IMR-90 (cell line): ENCODE results near the gene GRIA3. TPM values are rescaled to one million over a fixed set of nuclear protein-coding genes. Genes with fewer than 3 reads are reported as not detected.

Source experiments
- ATAC-seq: fragments of 200-7000 bp; cut with Tn5 transposase; 2 replicates; pipeline ENCODE4 v1.9.1; 2020; ENCODE audit warnings: low read depth, mild to moderate bottlenecking, moderate library complexity
- BruUV-seq: library from RNA; stranded (reverse); fragments of 400-500 nt; replicated peaks from 2 replicates; lab custom pipeline; 2021; lab: Mats Ljungman, UMichigan
- CTCF ChIA-PET: fragments of 300-600 bp; formaldehyde crosslinking; extraction: SDS; loops from one replicate; lab custom pipeline; 2021; ENCODE audit warnings: antibody characterized with exemption; lab: Yijun Ruan, JAX
- POLR2A ChIA-PET: fragments of 300-600 bp; sonication (Branson Sonifier 250); formaldehyde crosslinking; loops from one replicate; lab custom pipeline; 2022; ENCODE audit warnings: antibody characterized with exemption; ENCODE audit not compliant: unreplicated experiment; lab: Charles Lee
- DNase-seq: peaks from one replicate; pipeline ENCODE4 v3.0.0; 2013
- H2AFZ ChIP-seq: replicated peaks from 2 replicates; pipeline ENCODE3; 2013; ENCODE audit warnings: low read length, mild to moderate bottlenecking; ENCODE audit not compliant: poor library complexity
- H2AK5ac ChIP-seq: 2 replicates; pipeline ENCODE4 v1.6.1; 2013; ENCODE audit warnings: low read depth, low read length, inconsistent platforms
- H2AK9ac ChIP-seq: replicated peaks from 2 replicates; pipeline ENCODE3; 2013; ENCODE audit warnings: mild to moderate bottlenecking, low read depth, low read length, moderate library complexity; ENCODE audit not compliant: poor library complexity
- H2BK120ac ChIP-seq: 2 replicates; pipeline ENCODE4 v1.6.1; 2013; ENCODE audit warnings: low read depth, low read length, inconsistent platforms
- H2BK15ac ChIP-seq: 3 replicates; pipeline ENCODE4 v1.6.1; 2013; ENCODE audit warnings: low read depth, low read length, inconsistent platforms
- H2BK20ac ChIP-seq: 2 replicates; pipeline ENCODE4 v1.6.1; 2013; ENCODE audit warnings: low read depth, mild to moderate bottlenecking, inconsistent platforms, low read length, moderate library complexity
- H2BK5ac ChIP-seq: 2 replicates; pipeline ENCODE4 v1.6.1; 2013; ENCODE audit warnings: mild to moderate bottlenecking, low read depth, low read length, inconsistent platforms; ENCODE audit not compliant: poor library complexity, severe bottlenecking
- H3K14ac ChIP-seq: replicated peaks from 2 replicates; pipeline ENCODE4 v1.6.1; 2013; ENCODE audit warnings: low read depth, low read length, inconsistent platforms
- H3K18ac ChIP-seq: 2 replicates; pipeline ENCODE4 v1.6.1; 2013; ENCODE audit warnings: low read depth, low read length, control low read depth
- H3K23ac ChIP-seq: 2 replicates; pipeline ENCODE4 v1.6.1; 2013; ENCODE audit warnings: low read depth, low read length, inconsistent platforms
- H3K27ac ChIP-seq: 2 replicates; pipeline ENCODE4 v1.5.1; 2013; ENCODE audit warnings: mild to moderate bottlenecking, control low read depth, low read length; ENCODE audit not compliant: insufficient read depth
- H3K27me3 ChIP-seq: 2 replicates; pipeline ENCODE4 v1.6.1; 2013; ENCODE audit warnings: low read length; ENCODE audit not compliant: control insufficient read depth, insufficient read depth
- H3K36me3 ChIP-seq: 2 replicates; pipeline ENCODE4 v1.6.1; 2013; ENCODE audit warnings: low read length, mixed read lengths; ENCODE audit not compliant: control insufficient read depth, insufficient read depth
- H3K4ac ChIP-seq: 2 replicates; pipeline ENCODE4 v1.6.1; 2013; ENCODE audit warnings: low read depth, low read length, inconsistent platforms
- H3K4me1 ChIP-seq: 2 replicates; pipeline ENCODE4 v1.6.1; 2013; ENCODE audit warnings: low read length, mixed read lengths; ENCODE audit not compliant: control insufficient read depth, insufficient read depth
- H3K4me2 ChIP-seq: 2 replicates; pipeline ENCODE4 v1.6.1; 2013; ENCODE audit warnings: low read depth, mild to moderate bottlenecking, control low read depth, low read length, moderate library complexity
- H3K4me3 ChIP-seq: 2 replicates; pipeline ENCODE4 v1.5.1; 2013; ENCODE audit warnings: low read depth, mild to moderate bottlenecking, control low read depth, low read length, moderate library complexity; ENCODE audit not compliant: insufficient read depth
- H3K56ac ChIP-seq: 2 replicates; pipeline ENCODE4 v1.6.1; 2013; ENCODE audit warnings: low read length, inconsistent platforms; ENCODE audit not compliant: insufficient read depth; ENCODE audit errors: extremely low read depth
- H3K79me1 ChIP-seq, 2 experiments: 2 replicates each; pipeline ENCODE4 v1.6.1; 2013; ENCODE audit warnings: low read length in 2 of 2, inconsistent platforms in 1 of 2, low read depth in 1 of 2
- H3K9ac ChIP-seq: 2 replicates; pipeline ENCODE4 v1.6.1; 2013; ENCODE audit warnings: low read depth, low read length, control low read depth
- H3K9me1 ChIP-seq: 2 replicates; pipeline ENCODE4 v1.6.1; 2013; ENCODE audit warnings: low read length, inconsistent platforms; ENCODE audit not compliant: insufficient read depth
- H3K9me3 ChIP-seq: 2 replicates; pipeline ENCODE4 v1.6.1; 2013; ENCODE audit warnings: low read length; ENCODE audit not compliant: control insufficient read depth, insufficient read depth
- H4K20me1 ChIP-seq: 2 replicates; pipeline ENCODE4 v1.6.1; 2013; ENCODE audit warnings: low read length, inconsistent platforms; ENCODE audit not compliant: insufficient read depth
- H4K5ac ChIP-seq: 2 replicates; pipeline ENCODE4 v1.6.1; 2013; ENCODE audit warnings: mild to moderate bottlenecking, low read depth, low read length, control low read depth
- H4K8ac ChIP-seq, 2 experiments: 2 replicates each; pipeline ENCODE4 v1.6.1; 2013; ENCODE audit warnings: low read depth in 2 of 2, low read length in 2 of 2, control low read depth in 1 of 2, inconsistent platforms in 1 of 2
- H4K91ac ChIP-seq: 2 replicates; pipeline ENCODE4 v1.6.1; 2013; ENCODE audit warnings: low read depth, low read length, inconsistent platforms; ENCODE audit not compliant: insufficient read depth
- BHLHE40 ChIP-seq: fragments of 150-350 bp; IDR thresholded peaks from 2 replicates; pipeline ENCODE4 v1.6.1; 2016; ENCODE audit warnings: mild to moderate bottlenecking, low read depth, low read length
- CEBPB ChIP-seq: IDR thresholded peaks from 2 replicates; pipeline ENCODE4 v1.6.1; 2012; ENCODE audit warnings: low read depth, low read length, improper control_type of control experiment
- CHD1 ChIP-seq: IDR thresholded peaks from 2 replicates; pipeline ENCODE4 v1.6.1; 2012; ENCODE audit warnings: low read depth, low read length, improper control_type of control experiment
- MAFK ChIP-seq: IDR thresholded peaks from 2 replicates; pipeline ENCODE4 v1.6.1; 2012; ENCODE audit warnings: low read depth, low read length, improper control_type of control experiment
- MAZ ChIP-seq: IDR thresholded peaks from 2 replicates; pipeline ENCODE4 v1.6.1; 2012; ENCODE audit warnings: low read depth, mild to moderate bottlenecking, low read length, improper control_type of control experiment, moderate library complexity, borderline replicate concordance
- NFE2L2 ChIP-seq: fragments of 150-350 bp; IDR thresholded peaks from 2 replicates; pipeline ENCODE4 v1.6.1; 2016; ENCODE audit warnings: low read depth, mild to moderate bottlenecking, low read length
- RAD21 ChIP-seq: IDR thresholded peaks from 2 replicates; pipeline ENCODE4 v1.6.1; 2012; ENCODE audit warnings: low read length, improper control_type of control experiment
- RCOR1 ChIP-seq: IDR thresholded peaks from 2 replicates; pipeline ENCODE4 v1.6.1; 2012; ENCODE audit warnings: mild to moderate bottlenecking, low read length, improper control_type of control experiment; ENCODE audit not compliant: insufficient replicate concordance
- SMC3 ChIP-seq: fragments of 150-350 bp; IDR thresholded peaks from 2 replicates; pipeline ENCODE4 v1.6.1; 2016; ENCODE audit warnings: low read depth, mild to moderate bottlenecking, antibody characterized with exemption, low read length, moderate library complexity
- USF2 ChIP-seq: fragments of 150-350 bp; IDR thresholded peaks from 2 replicates; pipeline ENCODE4 v1.6.1; 2017; ENCODE audit warnings: mild to moderate bottlenecking, antibody characterized with exemption, low read length, low read depth
- WGBS, 2 experiments: methylation state at CpG; one replicate each; pipeline versions ENCODE4 v1.1.5 to v1.1.7; 2013; ENCODE audit warnings: missing lambda C conversion rate in 2 of 2; ENCODE audit not compliant: insufficient read length in 1 of 2; ENCODE audit errors: extremely low coverage in 2 of 2; 5-methylcytosine and 5-hydroxymethylcytosine counted together
- dilution Hi-C: fragments of 300-500 bp; cut with HindIII; formaldehyde crosslinking; loops from one replicate; pipeline ENCODE4 v1.14.3; 2018; ENCODE audit warnings: low sequenced_read_pairs; ENCODE audit not compliant: unreplicated experiment
- in situ Hi-C: fragments of 300-500 bp; cut with MboI; formaldehyde crosslinking; loops from 3 replicates; pipeline ENCODE4 v1.14.3; 2019; ENCODE audit warnings: low sequenced_read_pairs, inconsistent platforms, mixed read lengths
- intact Hi-C: fragments of 100-400 bp; cut with micrococcal nuclease; formaldehyde crosslinking; loops from 2 replicates; pipeline ENCODE4 v1.10.0; 2022
- polyA plus RNA-seq, 3 experiments: library from polyadenylated mRNA; depleted of rRNA; stranded (reverse); fragments of >200 nt; gene quantifications; 2 replicates each; pipeline ENCODE4 v1.2.3, GENCODE V29; 2012; ENCODE audit warnings: low replicate concordance in 1 of 3
- total RNA-seq: library from RNA; depleted of rRNA; stranded (reverse); fragments of >200 nt; gene quantifications from 2 replicates; pipeline ENCODE4 v1.2.3, GENCODE V29; 2012

The GRIA3 gene
- total and polyA plus RNA-seq, 2 of the 4 experiments (the other 2 are of a cell fraction): not detected

GRCh38 chrX:123260920-123261418, 76.9 kb downstream of the GRIA3 start:
- Histone ChIP-seq H3K36me3 (no peaks in the 10 kb centered on the region), H2BK120ac (no peak overlapping the region), H3K4me3 (no peak overlapping the region), H3K56ac (no peak overlapping the region), H3K27me3 (no peaks in the 10 kb centered on the region), H3K4me2 (no peak overlapping the region), H2BK5ac (no peak overlapping the region), H3K79me1 (no peaks in the 10 kb centered on the region), H3K14ac (no peak overlapping the region), H3K18ac (no peak overlapping the region), H3K9me3 (no peaks in the 10 kb centered on the region), H2BK20ac (no peak overlapping the region), H2AK9ac (no peak overlapping the region), H2AFZ (no peak overlapping the region), H3K27ac (no peak overlapping the region), H3K23ac (no peak overlapping the region), H2BK15ac (no peak overlapping the region), H4K91ac (no peak overlapping the region), H4K20me1 (no peaks in the 10 kb centered on the region), H4K5ac (no peak overlapping the region), H3K4ac (no peak overlapping the region), H3K9me1 (no peaks in the 10 kb centered on the region), H4K8ac (no peak overlapping the region), H3K9ac (no peak overlapping the region), H2AK5ac (no peak overlapping the region), H3K4me1 (no peaks in the 10 kb centered on the region)
- no peak for TF ChIP-seq MAFK
- TF ChIP-seq RCOR1: no peak
- TF ChIP-seq BHLHE40: no peak
- no peak for TF ChIP-seq RAD21
- no peak for TF ChIP-seq CEBPB
- TF ChIP-seq NFE2L2: no peak
- no peak for TF ChIP-seq MAZ
- TF ChIP-seq USF2: no peak
- no peak for TF ChIP-seq CHD1
- TF ChIP-seq SMC3: no peak
- in situ Hi-C loops: no loop called here
- no CpG with 5 or more reads among the region's 5 CpGs for WGBS, 2 experiments
- ATAC-seq (no peak), DNase-seq (no peak)
- ChIA-PET CTCF (no interaction called here), POLR2A (no interaction called here)
- dilution Hi-C loops: no loop called here
- no TSS peak for BruUV-seq
- intact Hi-C loops: no loop called here
